NCI-H1930 (cell line): ENCODE results near the gene PRRT1B.
A peak's percentile ranks its signal among the peaks of the same experiment; 100 is the strongest.
"Not testable (repeated sequence)": the region's sequence is repeated elsewhere in the genome, so short reads cannot be mapped to it uniquely, and the experiment has no call there.

ENCODE experiments used
- DNase-seq, 2 experiments: peaks; one replicate each; lab custom pipeline; 2025; lab: John Stamatoyannopoulos, UW

Gene PRRT1B

GRCh38 chr9:131522257-131523085, 22.9 kb upstream of the PRRT1B start:
- no peak for DNase-seq

- DNase-seq = no peak
Measured at GRCh38 chr9:131523086-131523388, 22.3 kb upstream of the PRRT1B start.

- no peak for DNase-seq
Measured at GRCh38 chr9:131523451-131524435, 21.6 kb upstream of the PRRT1B start.

GRCh38 chr9:131524665-131525315, 20.5 kb upstream of the PRRT1B start:
- DNase-seq = no peak

- no peak for DNase-seq
Measured at GRCh38 chr9:131525643-131526565, 19.4 kb upstream of the PRRT1B start.

GRCh38 chr9:131528186-131528585, 17.1 kb upstream of the PRRT1B start:
- DNase-seq = no peak

GRCh38 chr9:131528886-131529505, 16.3 kb upstream of the PRRT1B start:
- no peak for DNase-seq

- DNase-seq = no peak
Measured at GRCh38 chr9:131529597-131530545, 15.5 kb upstream of the PRRT1B start.

GRCh38 chr9:131530546-131530919, 14.8 kb upstream of the PRRT1B start:
- peak in 1 of 2 experiments; percentile 24 for DNase-seq

GRCh38 chr9:131530920-131531832, 14.1 kb upstream of the PRRT1B start, which contains the start of gene UCK1:
Gene UCK1, minus strand, starts transcription at chr9:131531263. Its CDS starts 89 bp downstream, at chr9:131531174.
- peak; percentile 69 to 84 for DNase-seq

- no peak for DNase-seq
Measured at GRCh38 chr9:131534721-131535237, 10.5 kb upstream of the PRRT1B start.

GRCh38 chr9:131537946-131538345, 7.4 kb upstream of the PRRT1B start:
- no peak for DNase-seq

GRCh38 chr9:131539223-131539923, 6.0 kb upstream of the PRRT1B start:
- DNase-seq = no peak

- DNase-seq = no peak
Measured at GRCh38 chr9:131543141-131543540, 2.2 kb upstream of the PRRT1B start.

GRCh38 chr9:131545786-131546335, 538 bp downstream of the PRRT1B start:
- DNase-seq = no peak

- no peak for DNase-seq
Measured at GRCh38 chr9:131546336-131547084, 1.2 kb downstream of the PRRT1B start.

- not testable (repeated sequence) for DNase-seq
Measured at GRCh38 chr9:131549186-131549585, 3.9 kb downstream of the PRRT1B start.
